A549 (cell line): Measurements from ENCODE around the gene MAML2.

Source experiments
- CTCF ChIP-seq: fragments of >200 bp; sonication (Bioruptor Twin); formaldehyde crosslinking; IDR thresholded peaks from 3 replicates; pipeline ENCODE4 v1.5.1; 2016
- NR3C1 ChIP-seq: fragments of >200 bp; sonication (Bioruptor Twin); formaldehyde crosslinking; IDR thresholded peaks from 3 replicates; pipeline ENCODE4 v1.6.1; 2017

- TF ChIP-seq CTCF (peak; percentile 59), NR3C1 (no peak)
Observed at GRCh38 chr11:96054870-96055705, 287.9 kb downstream of the MAML2 start.
